A549 (cell line): Measurements from ENCODE around the gene CD274. TPM values are rescaled to one million over a fixed set of nuclear protein-coding genes. Genes with fewer than 3 reads are reported as not detected.

Experiments used
- ATAC-seq, 2 experiments: fragments of 200-7000 bp in 1 of 2; fragments of >200 bp in 1 of 2; cut with Nextera tagmentation in 1 of 2; cut with Tn5 transposase in 1 of 2; 3 replicates each; pipeline versions ENCODE4 v1.8.0 to v1.9.1; 2018 to 2020; ENCODE audit warnings: mild to moderate bottlenecking in 1 of 2, moderate library complexity in 1 of 2
- CTCF ChIA-PET: fragments of 300-600 bp; sonication (Branson Sonifier 250); formaldehyde crosslinking; extraction: SDS; loops from one replicate; lab custom pipeline; 2021; ENCODE audit warnings: antibody characterized with exemption, inconsistent platforms; lab: Yijun Ruan, JAX
- POLR2A ChIA-PET: fragments of 350-600 bp; formaldehyde crosslinking; extraction: SDS; loops from one replicate; lab custom pipeline; 2021; ENCODE audit warnings: antibody characterized with exemption, inconsistent platforms; lab: Yijun Ruan, JAX
- DNase-seq, 2 experiments: peaks; one replicate each; pipeline versions ENCODE4 v3.0.0 to v3.0.0-alpha.2; 2011 to 2016; ENCODE audit warnings: low read depth in 1 of 2, low spot score in 1 of 2
- FAIRE-seq: peaks from 2 replicates; lab custom pipeline; 2011; peaks lifted over from hg19 to GRCh38; lab: Jason Lieb, UNC
- H3K27ac ChIP-seq, 2 experiments: fragments of >200 bp; sonication (Bioruptor Twin); formaldehyde crosslinking; 3 replicates each; pipeline ENCODE4 v1.5.1; 2016 to 2017
- H3K4me1 ChIP-seq: fragments of >200 bp; sonication (Bioruptor Twin); formaldehyde crosslinking; 3 replicates; pipeline ENCODE4 v1.6.1; 2016
- H3K4me2 ChIP-seq: fragments of >200 bp; sonication (Bioruptor Twin); formaldehyde crosslinking; 3 replicates; pipeline ENCODE4 v1.6.1; 2016
- H3K4me3 ChIP-seq: fragments of >200 bp; sonication (Bioruptor Twin); formaldehyde crosslinking; 3 replicates; pipeline ENCODE4 v1.5.1; 2016
- H3K9me3 ChIP-seq: fragments of >200 bp; sonication (Bioruptor Twin); formaldehyde crosslinking; 3 replicates; pipeline ENCODE4 v1.6.1; 2016
- CHD2 ChIP-seq: fragments of 150-350 bp; IDR thresholded peaks from 2 replicates; pipeline ENCODE4 v1.6.1; 2014; ENCODE audit warnings: low read length; ENCODE audit not compliant: partially characterized antibody
- CTCF ChIP-seq: fragments of >200 bp; sonication (Bioruptor Twin); formaldehyde crosslinking; IDR thresholded peaks from 3 replicates; pipeline ENCODE4 v1.5.1; 2016
- E2F6 ChIP-seq: IDR thresholded peaks from 2 replicates; pipeline ENCODE4 v1.6.1; 2012; ENCODE audit warnings: low read depth, borderline replicate concordance
- ELK1 ChIP-seq: fragments of 150-350 bp; IDR thresholded peaks from 2 replicates; pipeline ENCODE4 v1.6.1; 2014; ENCODE audit warnings: low read depth, mild to moderate bottlenecking, low read length
- GATA3 ChIP-seq: IDR thresholded peaks from 2 replicates; pipeline ENCODE4 v1.6.1; 2012; ENCODE audit warnings: borderline replicate concordance
- HES2 ChIP-seq: fragments of >200 bp; sonication (Bioruptor Twin); formaldehyde crosslinking; IDR thresholded peaks from 2 replicates; pipeline ENCODE4 v1.6.1; 2016
- HEYL ChIP-seq: fragments of 250-450 bp; sonication (Bioruptor Pico); IDR thresholded peaks from 2 replicates; pipeline ENCODE4 v1.8.0; 2021; ENCODE audit warnings: mild to moderate bottlenecking, moderate library complexity
- NR3C1 ChIP-seq: fragments of >200 bp; sonication (Bioruptor Twin); formaldehyde crosslinking; IDR thresholded peaks from 3 replicates; pipeline ENCODE4 v1.6.1; 2017
- PBX3 ChIP-seq: IDR thresholded peaks from 2 replicates; pipeline ENCODE4 v1.6.1; 2012
- PHF8 ChIP-seq: fragments of 200-600 bp; sonication (generic); IDR thresholded peaks from 2 replicates; pipeline ENCODE4 v1.6.1; 2016; ENCODE audit warnings: low read depth, mild to moderate bottlenecking, antibody characterized with exemption, moderate library complexity, borderline replicate concordance
- POLR2A ChIP-seq: IDR thresholded peaks from 2 replicates; pipeline ENCODE4 v1.6.1; 2012; ENCODE audit warnings: mild to moderate bottlenecking, low read length
- RAD21 ChIP-seq, 2 experiments: fragments of >200 bp in 1 of 2; sonication (Bioruptor Twin) in 1 of 2; formaldehyde crosslinking in 1 of 2; IDR thresholded peaks in 1 of 2; conservative IDR thresholded peaks in 1 of 2; 2 replicates in 1 of 2; 3 replicates in 1 of 2; pipeline ENCODE4 v1.6.1; 2012 to 2018; ENCODE audit warnings: inconsistent platforms in 1 of 2
- RARB ChIP-seq: fragments of 250-450 bp; sonication (Bioruptor Pico); IDR thresholded peaks from 2 replicates; pipeline ENCODE4 v1.8.0; 2021; ENCODE audit warnings: mild to moderate bottlenecking, moderate library complexity
- RCOR1 ChIP-seq: fragments of 150-350 bp; IDR thresholded peaks from 2 replicates; pipeline ENCODE4 v1.6.1; 2014; ENCODE audit warnings: antibody characterized with exemption, low read length, low read depth
- RFX5 ChIP-seq: fragments of 450-650 bp; IDR thresholded peaks from 2 replicates; pipeline ENCODE4 v1.7.1; 2014; ENCODE audit warnings: antibody characterized with exemption, mild to moderate bottlenecking, moderate library complexity
- SMC3 ChIP-seq: fragments of >200 bp; sonication (Bioruptor Twin); formaldehyde crosslinking; IDR thresholded peaks from 3 replicates; pipeline ENCODE4 v1.6.1; 2018; ENCODE audit warnings: inconsistent platforms
- TFCP2L1 ChIP-seq: fragments of 250-450 bp; sonication (Bioruptor Pico); IDR thresholded peaks from 2 replicates; pipeline ENCODE4 v1.5.0; 2021; ENCODE audit warnings: mild to moderate bottlenecking
- ZFP36 ChIP-seq: fragments of 450-650 bp; IDR thresholded peaks from 2 replicates; pipeline ENCODE4 v1.6.1; 2014; ENCODE audit warnings: borderline replicate concordance; ENCODE audit not compliant: partially characterized antibody
- WGBS: methylation state at CpG from one replicate; pipeline ENCODE4 v1.1.6; 2017; ENCODE audit errors: missing lambda C conversion rate; 5-methylcytosine and 5-hydroxymethylcytosine counted together
- polyA plus RNA-seq, 4 experiments: library from polyadenylated mRNA; depleted of rRNA in 3 of 4; stranded (reverse); fragments of >200 nt; fragmentation: RNase III in 1 of 4; extraction: RNeasy Plus Mini Kit Qiagen cat#74134 plus additional on column Dnase treatment in 1 of 4; gene quantifications; 2 replicates in 3 of 4; 3 replicates in 1 of 4; pipeline ENCODE4 v1.2.3, GENCODE V29; 2011 to 2017
- TF ChIP-seq, protein P1 (sequence below): fragments of 250-450 bp; sonication (Bioruptor Pico); IDR thresholded peaks from 2 replicates; pipeline ENCODE4 v1.5.0; 2020; ENCODE audit warnings: low read depth, mild to moderate bottlenecking, moderate library complexity

Gene CD274
- polyA plus RNA-seq, 2 of the 4 experiments (the other 2 are of a cell fraction) = 3.4 to 6.8 TPM

DNA sequence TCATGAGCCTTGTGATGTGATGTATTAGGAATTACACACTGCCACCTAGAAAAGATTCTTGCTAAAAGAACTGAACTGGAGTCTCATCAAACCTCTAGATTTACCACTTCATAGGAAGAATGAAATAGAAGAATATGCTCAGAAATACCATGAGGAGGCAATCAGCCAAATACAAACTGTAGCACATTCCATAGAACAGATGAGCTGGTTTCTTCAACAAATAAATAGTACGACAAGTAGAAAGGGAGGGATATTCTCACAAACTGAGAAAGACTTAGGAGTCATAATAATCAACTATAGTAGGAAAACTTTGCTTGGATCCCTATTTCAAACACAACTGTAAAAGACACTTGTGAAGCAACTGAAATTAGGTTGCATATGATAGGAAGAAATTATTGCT is 28.1 kb upstream of the CD274 start:
- H3K4me2 ChIP-seq = no peak overlapping the region
- no peak overlapping the region for H3K4me3 ChIP-seq
- no peaks in the 10 kb centered on the region for H3K4me1 ChIP-seq
- TF ChIP-seq TFCP2L1 (CRISPR knock-in tag) (no peak), HES2 (no peak)
- TF ChIP-seq, all 56 proteins: peak for 0
- CTCF ChIA-PET = interaction anchor here (2.1 to 10.0 kb wide), 2 partner anchors 178 to 235 kb away, joined by 7 to 86 read pairs; partner anchors contain the start of gene INSL6
- no peaks in the 10 kb centered on the region for H3K9me3 ChIP-seq
- DNase-seq (no peak), ATAC-seq (no peak), FAIRE-seq (no peak)
- POLR2A ChIA-PET = no interaction called here
- WGBS = 95% methylated on average over 1 of the region's 1 CpG
- no peak overlapping the region for H3K27ac ChIP-seq

DNA sequence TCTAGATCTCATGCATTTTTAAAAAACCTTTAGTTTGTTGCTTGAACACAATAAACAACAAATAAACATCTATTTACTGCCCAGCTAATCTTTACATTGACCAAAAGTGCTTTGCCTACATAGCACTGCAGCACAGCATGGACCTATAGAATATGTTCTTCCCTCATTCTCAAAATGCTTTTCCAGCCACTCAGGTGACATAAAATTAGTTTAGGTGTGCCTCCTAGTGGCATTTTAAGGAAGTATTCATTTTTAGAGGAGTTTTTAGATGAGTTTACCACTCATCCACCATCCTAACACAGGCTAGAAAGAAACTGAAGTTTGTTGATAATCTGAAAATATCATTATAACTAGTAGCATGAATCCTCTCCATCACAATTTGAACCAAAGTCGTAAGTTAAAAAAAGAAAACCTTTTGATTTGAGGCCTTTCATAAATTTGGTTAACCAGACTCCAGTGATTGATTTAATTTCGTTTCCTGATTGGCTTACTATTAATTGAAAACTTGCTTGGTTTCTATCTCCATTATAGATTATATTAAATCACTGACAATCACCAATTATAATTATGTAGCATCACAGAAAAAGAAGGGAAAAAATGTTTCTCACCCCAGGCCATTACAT is 25.2 kb upstream of the CD274 start:
- ChIA-PET POLR2A (no interaction called here), CTCF (interaction anchor here (0.6 to 10.0 kb wide), 9 partner anchors 9 to 812 kb away, joined by 3 to 86 read pairs (median 4); partner anchors contain the start of genes INSL6 and PLGRKT)
- ATAC-seq (peak; percentile 59 to 81; a peak in 5 of 6 replicates), FAIRE-seq (peak; percentile 95), DNase-seq (peak; percentile 41 to 59)
- TF ChIP-seq CTCF = peak; percentile 75
- TF ChIP-seq NR3C1 = no peak
- peak; percentile 74 for TF ChIP-seq SMC3
- peak; percentile 81 for TF ChIP-seq RAD21 (conservative IDR thresholded peaks at IDR 0.05 in 1 of 2, IDR thresholded peaks at IDR 0.05 in 1 of 2)
- WGBS = 51% methylated on average over 2 of the region's 2 CpGs
- Histone ChIP-seq H3K4me2 (no peak overlapping the region), H3K9me3 (no peaks in the 10 kb centered on the region), H3K4me1 (no peaks in the 10 kb centered on the region), H3K27ac (no peak overlapping the region), H3K4me3 (no peak overlapping the region)

DNA sequence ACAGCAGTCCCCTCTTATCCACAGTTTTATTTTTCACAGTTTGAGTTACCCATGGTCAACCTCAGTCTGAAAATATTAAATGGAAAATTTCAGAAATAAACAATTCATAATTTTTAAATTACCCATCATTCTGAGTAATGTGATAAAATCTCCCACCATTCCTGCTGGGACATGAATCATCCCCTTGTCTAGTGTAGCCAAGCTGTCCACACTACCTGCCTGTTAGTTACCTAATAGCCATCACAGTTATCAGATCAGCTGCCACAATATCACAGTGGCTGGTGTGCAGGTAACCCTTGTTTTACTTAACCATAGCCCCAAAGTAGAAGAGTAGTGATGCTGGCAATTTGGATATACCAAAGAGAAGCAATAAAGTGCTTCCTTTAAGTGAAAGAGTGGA is 23.3 kb upstream of the CD274 start:
- ChIA-PET POLR2A (no interaction called here), CTCF (interaction anchor here (2.9 to 10.0 kb wide), 3 partner anchors 173 to 664 kb away, joined by 6 to 86 read pairs (median 15); partner anchors contain the start of gene INSL6)
- ATAC-seq (no peak), DNase-seq (no peak), FAIRE-seq (no peak)
- Histone ChIP-seq H3K4me2 (no peak overlapping the region), H3K27ac (no peak overlapping the region), H3K9me3 (no peaks in the 10 kb centered on the region), H3K4me3 (no peak overlapping the region), H3K4me1 (no peaks in the 10 kb centered on the region)
- no peak for TF ChIP-seq ZFP36
- TF ChIP-seq, protein P1, sequence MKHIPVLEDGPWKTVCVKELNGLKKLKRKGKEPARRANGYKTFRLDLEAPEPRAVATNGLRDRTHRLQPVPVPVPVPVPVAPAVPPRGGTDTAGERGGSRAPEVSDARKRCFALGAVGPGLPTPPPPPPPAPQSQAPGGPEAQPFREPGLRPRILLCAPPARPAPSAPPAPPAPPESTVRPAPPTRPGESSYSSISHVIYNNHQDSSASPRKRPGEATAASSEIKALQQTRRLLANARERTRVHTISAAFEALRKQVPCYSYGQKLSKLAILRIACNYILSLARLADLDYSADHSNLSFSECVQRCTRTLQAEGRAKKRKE (CRISPR knock-in tag) = no peak
- TF ChIP-seq RARB (CRISPR knock-in tag) = no peak
- no peak for TF ChIP-seq E2F6

- WGBS = 50% methylated on average over 3 of the region's 3 CpGs
- no peaks in the 10 kb centered on the region for H3K4me1 ChIP-seq
- POLR2A ChIA-PET = no interaction called here
- H3K27ac ChIP-seq = no peak overlapping the region
- CTCF ChIA-PET = interaction anchor here (2.9 to 10.0 kb wide), 3 partner anchors 172 to 666 kb away, joined by 6 to 86 read pairs (median 15); partner anchors contain the start of gene INSL6
- H3K9me3 ChIP-seq = no peaks in the 10 kb centered on the region
- H3K4me3 ChIP-seq = no peak overlapping the region
- H3K4me2 ChIP-seq = no peak overlapping the region
- DNase-seq (no peak), FAIRE-seq (no peak), ATAC-seq (no peak)
- no peak for TF ChIP-seq HEYL (CRISPR knock-in tag)
- no peak for TF ChIP-seq RFX5
- no peak for TF ChIP-seq RCOR1
- no peak for TF ChIP-seq CTCF
- TF ChIP-seq ELK1 = no peak
- TF ChIP-seq PHF8 = no peak
- TF ChIP-seq HES2 = no peak
- TF ChIP-seq CHD2 = no peak
- no peak for TF ChIP-seq PBX3
- TF ChIP-seq RARB (CRISPR knock-in tag) = no peak
- no peak for TF ChIP-seq GATA3
- no peak for TF ChIP-seq POLR2A
Measured at GRCh38 chr9:5428172-5428571, 22.2 kb upstream of the CD274 start.
